ENCODE results near the gene DDX50.
A peak's percentile ranks its signal among the peaks of the same experiment; 100 is the strongest.

DDX50 gene

DNA sequence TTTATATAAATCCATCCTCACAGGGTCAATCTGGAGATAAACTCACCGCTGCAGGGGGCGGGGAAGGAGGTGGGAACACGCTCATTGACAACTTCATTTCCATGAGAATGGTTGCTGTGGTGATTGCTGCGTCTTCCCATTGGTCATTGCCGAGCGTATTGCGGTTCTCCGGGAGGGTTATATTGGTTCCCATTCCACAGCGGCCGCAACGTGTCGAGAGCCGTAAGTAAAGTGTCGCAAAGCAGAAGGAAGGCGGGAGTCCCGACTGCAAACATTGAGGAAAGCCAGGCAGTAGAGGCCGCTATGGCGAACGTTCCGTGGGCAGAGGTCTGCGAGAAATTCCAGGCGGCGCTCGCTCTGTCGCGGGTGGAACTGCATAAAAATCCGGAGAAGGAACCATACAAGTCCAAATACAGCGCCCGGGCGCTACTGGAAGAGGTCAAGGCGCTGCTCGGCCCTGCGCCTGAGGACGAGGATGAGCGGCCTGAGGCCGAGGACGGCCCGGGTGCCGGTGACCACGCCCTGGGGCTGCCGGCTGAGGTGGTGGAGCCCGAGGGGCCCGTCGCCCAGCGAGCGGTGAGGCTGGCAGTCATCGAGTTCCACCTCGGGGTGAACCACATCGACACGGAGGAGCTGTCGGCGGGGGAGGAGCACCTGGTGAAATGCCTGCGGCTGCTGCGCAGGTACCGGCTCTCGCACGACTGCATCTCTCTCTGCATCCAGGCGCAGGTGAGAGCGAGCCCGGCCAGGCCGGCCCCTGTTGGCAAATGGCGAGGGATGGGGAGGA is 87.6 kb downstream of the DDX50 start, which contains the start of gene KIFBP:
KIFBP (plus strand) TSS at position 274 of the 787 bp plus-strand sequence; CDS start at position 304, 30 bp downstream.
- DNase-seq = peak; percentile 66 to 90 (median 77)

DNA sequence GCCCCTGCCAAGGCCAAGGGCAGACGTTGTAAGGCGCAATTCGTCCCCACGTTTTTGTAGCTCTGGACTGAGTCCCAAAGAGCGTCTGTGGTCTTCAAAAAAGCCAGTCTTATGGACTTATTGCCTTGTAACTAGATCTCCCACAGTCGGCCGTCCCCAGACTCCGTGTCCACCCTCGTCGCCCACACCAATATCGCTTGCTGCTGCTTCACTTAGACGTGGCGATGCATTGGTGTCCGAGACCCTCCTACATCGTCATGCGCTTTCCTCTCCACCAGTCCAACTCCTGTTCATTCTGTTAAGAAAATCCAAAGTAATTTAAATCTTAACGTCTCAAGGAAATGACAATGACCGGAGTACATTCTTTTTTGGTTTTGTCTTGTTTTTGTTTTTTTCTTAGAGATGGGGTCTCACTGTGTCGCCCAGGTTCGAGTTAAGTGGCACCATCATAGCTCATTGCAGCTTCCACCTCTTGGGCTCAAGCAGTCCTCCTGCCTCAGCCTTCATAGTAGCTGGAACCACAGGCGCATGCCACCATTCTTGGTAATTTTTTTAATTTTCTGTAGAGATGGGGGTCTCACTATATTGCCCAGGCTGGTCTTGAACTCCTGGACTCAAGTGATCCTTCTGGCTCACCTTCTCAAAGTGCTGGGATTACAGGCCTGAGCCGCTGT is 88.3 kb downstream of the DDX50 start:
- DNase-seq = no peak

DNA sequence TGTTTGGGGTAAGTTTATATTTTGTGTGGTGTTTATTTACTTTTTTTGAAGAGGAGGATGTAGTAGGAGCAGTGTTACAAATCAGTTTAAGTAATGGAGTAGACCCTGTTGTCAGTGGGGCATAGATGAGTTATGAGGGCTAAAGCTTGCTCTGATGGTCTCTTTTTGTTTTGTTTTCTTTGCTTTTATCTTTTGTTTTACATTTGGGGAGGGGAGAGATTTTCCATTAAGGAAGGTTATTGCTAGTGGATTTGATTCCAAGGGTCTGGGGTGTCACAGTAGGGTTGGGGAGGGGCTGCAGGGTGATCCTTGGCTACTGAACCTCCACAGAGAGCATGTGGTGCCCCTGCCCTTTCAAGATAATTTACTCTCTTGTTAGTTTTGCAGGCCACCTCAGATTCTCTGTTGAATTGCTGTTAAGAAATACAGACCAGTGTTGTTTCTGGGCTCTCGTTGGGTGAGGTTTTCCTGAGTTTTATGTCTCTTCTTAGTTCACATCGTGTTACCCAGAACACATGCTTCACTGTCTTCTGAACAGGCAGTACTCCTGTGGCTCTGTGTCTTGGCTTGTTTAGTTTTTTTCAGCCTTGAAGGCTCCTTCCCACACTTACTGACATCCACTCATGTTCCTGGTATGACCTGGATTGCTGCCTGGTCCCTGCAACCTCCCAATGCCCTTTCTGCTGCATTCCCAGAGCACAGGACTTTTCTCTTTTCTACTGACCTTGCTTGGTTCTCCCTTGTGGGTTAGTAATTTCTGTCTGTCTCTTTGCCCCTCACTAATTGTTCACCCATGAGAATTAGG is 91.7 kb downstream of the DDX50 start:
- DNase-seq = no peak

All from T-helper 1 cell (primary cell).